ENCODE data around the gene EGLN1.

DNA sequence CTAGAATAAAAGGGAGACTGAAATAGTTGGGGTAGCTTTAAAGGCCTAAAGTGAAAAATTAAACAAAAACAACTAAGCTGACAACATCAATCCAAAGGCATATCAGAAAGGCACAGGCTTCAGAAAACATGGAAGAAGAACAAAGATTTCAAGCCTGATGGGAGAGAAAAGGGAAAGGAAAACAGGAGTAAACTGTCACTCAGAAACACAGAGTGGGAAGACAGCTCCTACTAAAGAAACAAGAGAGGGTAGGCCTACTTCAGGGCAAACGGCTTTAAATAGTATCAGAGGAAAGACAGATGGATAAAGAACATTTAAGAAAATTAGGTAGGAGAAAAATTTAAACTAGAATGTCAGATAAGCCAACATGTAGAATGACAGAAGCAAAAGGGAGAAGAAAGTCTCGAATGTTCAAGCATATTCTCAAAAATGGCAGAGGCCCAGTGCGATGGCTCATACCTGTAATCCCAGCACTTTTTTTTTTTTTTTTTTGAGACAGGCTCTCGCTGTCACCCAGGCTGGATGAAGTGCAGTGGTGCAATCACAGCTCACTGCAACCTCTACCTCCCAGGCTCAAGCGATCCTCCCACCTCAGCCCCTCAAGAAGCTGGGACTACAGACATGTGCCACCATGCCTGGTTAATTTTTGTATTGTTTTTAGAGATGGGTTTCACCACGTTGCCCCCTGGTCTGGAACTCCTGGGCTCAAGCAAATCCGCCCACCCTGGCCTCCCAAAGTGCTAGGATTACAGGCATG lies 7.6 kb downstream of the EGLN1 start:
- TF ChIP-seq CTCF (IDR thresholded peaks at IDR 0.05) (no peak), POLR2A (IDR thresholded peaks at IDR 0.05) (no peak)
